Measurements from ENCODE around the gene KRTAP20-3. TPM values are rescaled to one million over a fixed set of nuclear protein-coding genes. Genes with fewer than 3 reads are reported as not detected.

KRTAP20-3 gene
- total RNA-seq, 2 experiments from 2014 or later, result not detected

- no peaks in the 10 kb centered on the region for H3K36me3 Mint-ChIP-seq (ENCODE audit: low read depth)
- no peak for DNase-seq
- peaks cover 3% of the 10 kb centered on the region for H3K9me3 Mint-ChIP-seq
- no peak within 1 kb of the TSS for H3K4me3 Mint-ChIP-seq
- POLR2A ChIA-PET, result no interaction called here
- no peaks in the 10 kb centered on the region for H3K4me1 Mint-ChIP-seq (ENCODE audit: low read depth)
- Histone ChIP-seq H3K9me3 (ENCODE audit: control insufficient read depth in 1 of 2, insufficient read depth in 1 of 2, low read length in 2 of 2) (peaks cover 0 to 4% of the 10 kb centered on the region in 2 experiments), H3K4me3 (ENCODE audit: low read length) (no peak within 1 kb of the TSS), H3K36me3 (ENCODE audit: insufficient read depth, low read length) (no peaks in the 10 kb centered on the region), H3K27ac (ENCODE audit: low read depth in 1 of 2, low read length in 2 of 2) (no peak within 1 kb of the TSS), H3K4me1 (ENCODE audit: insufficient read depth, low read length) (no peaks in the 10 kb centered on the region), H3K27me3 (ENCODE audit: control insufficient read depth in 1 of 2, insufficient read depth in 2 of 2, low read length in 2 of 2) (no peaks in the 10 kb centered on the region)
- H3K27ac Mint-ChIP-seq, result no peak within 1 kb of the TSS
- CTCF ChIA-PET, result no interaction called here
- no peak for TF ChIP-seq CTCF (IDR thresholded peaks at IDR 0.05)
- no peak for ATAC-seq (ENCODE audit: poor library complexity)
- intact Hi-C loops (cut with DNase I, micrococcal nuclease), result no loop called here
- H3K27me3 Mint-ChIP-seq, result peaks cover 4% of the 10 kb centered on the region
Measured at GRCh38 chr21:30620522-30620921, 22.1 kb upstream of the KRTAP20-3 start, which contains the start of gene KRTAP20-4. KRTAP20-4 (plus strand) TSS chr21:30620627.

- H3K27ac Mint-ChIP-seq, result no peak overlapping the region
- H3K9me3 ChIP-seq (ENCODE audit: control insufficient read depth in 1 of 2, insufficient read depth in 1 of 2, low read length in 2 of 2), result peaks cover 0 to 4% of the 10 kb centered on the region in 2 experiments
- intact Hi-C loops (cut with DNase I, micrococcal nuclease), result no loop called here
- H3K27ac ChIP-seq (ENCODE audit: low read depth in 1 of 2, low read length in 2 of 2), result no peak overlapping the region
- peaks cover 3% of the 10 kb centered on the region for H3K9me3 Mint-ChIP-seq
- TF ChIP-seq CTCF (IDR thresholded peaks at IDR 0.05), result no peak
- H3K36me3 ChIP-seq (ENCODE audit: insufficient read depth, low read length), result no peaks in the 10 kb centered on the region
- CTCF ChIA-PET, result interaction anchor here (0.9 kb wide), 1 partner anchor 15 kb away, joined by 3 read pairs; no protein-coding TSS in a partner anchor
- H3K27me3 ChIP-seq (ENCODE audit: control insufficient read depth in 1 of 2, insufficient read depth in 2 of 2, low read length in 2 of 2), result no peaks in the 10 kb centered on the region
- H3K36me3 Mint-ChIP-seq (ENCODE audit: low read depth), result no peaks in the 10 kb centered on the region
- no peaks in the 10 kb centered on the region for H3K4me1 ChIP-seq (ENCODE audit: insufficient read depth, low read length)
- POLR2A ChIA-PET, result no interaction called here
- ATAC-seq (ENCODE audit: poor library complexity) (no peak), DNase-seq (no peak)
- peaks cover 4% of the 10 kb centered on the region for H3K27me3 Mint-ChIP-seq
- no peak overlapping the region for H3K4me3 Mint-ChIP-seq
- no peaks in the 10 kb centered on the region for H3K4me1 Mint-ChIP-seq (ENCODE audit: low read depth)
- H3K4me3 ChIP-seq (ENCODE audit: low read length), result no peak overlapping the region
Measured at GRCh38 chr21:30623362-30623761, 19.3 kb upstream of the KRTAP20-3 start.

GRCh38 chr21:30625449-30626165 lies 17.1 kb upstream of the KRTAP20-3 start:
- peaks cover 4% of the 10 kb centered on the region for H3K27me3 Mint-ChIP-seq
- DNase-seq, result no peak
- H3K9me3 ChIP-seq (ENCODE audit: control insufficient read depth in 1 of 2, insufficient read depth in 1 of 2, low read length in 2 of 2), result peaks cover 0 to 4% of the 10 kb centered on the region in 2 experiments
- POLR2A ChIA-PET, result no interaction called here
- CTCF ChIA-PET, result no interaction called here
- no peak overlapping the region for H3K27ac ChIP-seq (ENCODE audit: low read depth in 1 of 2, low read length in 2 of 2)
- intact Hi-C loops (cut with DNase I, micrococcal nuclease), result no loop called here
- H3K36me3 Mint-ChIP-seq (ENCODE audit: low read depth), result no peaks in the 10 kb centered on the region
- no peaks in the 10 kb centered on the region for H3K27me3 ChIP-seq (ENCODE audit: control insufficient read depth in 1 of 2, insufficient read depth in 2 of 2, low read length in 2 of 2)
- no peak overlapping the region for H3K27ac Mint-ChIP-seq
- H3K4me3 Mint-ChIP-seq, result no peak overlapping the region
- no peaks in the 10 kb centered on the region for H3K4me1 Mint-ChIP-seq (ENCODE audit: low read depth)
- no peak for TF ChIP-seq CTCF (IDR thresholded peaks at IDR 0.05)
- ATAC-seq (ENCODE audit: poor library complexity), result no peak
- H3K4me3 ChIP-seq (ENCODE audit: low read length), result no peak overlapping the region
- peaks cover 3% of the 10 kb centered on the region for H3K9me3 Mint-ChIP-seq
- no peaks in the 10 kb centered on the region for H3K4me1 ChIP-seq (ENCODE audit: insufficient read depth, low read length)
- no peaks in the 10 kb centered on the region for H3K36me3 ChIP-seq (ENCODE audit: insufficient read depth, low read length)

Data from CD4-positive, alpha-beta T cell (primary cell).